Upper lobe of right lung (tissue), 1 donor: ENCODE measurements around the gene CFAP161. TPM values are rescaled to one million over a fixed set of nuclear protein-coding genes. Genes with fewer than 3 reads are reported as not detected.

Experiments
- ATAC-seq: fragments of 200-7000 bp; cut with Tn5 transposase; one replicate; pipeline ENCODE4 v1.9.1; 2020; ENCODE audit warnings: mild to moderate bottlenecking, moderate library complexity
- DNase-seq: peaks from one replicate; pipeline ENCODE4 v3.0.0-alpha.2; 2020
- H3K27ac ChIP-seq: fragments of 200-600 bp; one replicate; pipeline ENCODE4 v1.8.0; 2022
- H3K27me3 ChIP-seq: fragments of 200-600 bp; one replicate; pipeline ENCODE4 v1.8.0; 2022; ENCODE audit warnings: mild to moderate bottlenecking
- H3K36me3 ChIP-seq: fragments of 200-600 bp; one replicate; pipeline ENCODE4 v1.8.0; 2022
- H3K4me1 ChIP-seq: fragments of 200-600 bp; one replicate; pipeline ENCODE4 v1.8.0; 2022
- H3K4me3 ChIP-seq: fragments of 200-600 bp; one replicate; pipeline ENCODE4 v1.8.0; 2022; ENCODE audit warnings: mild to moderate bottlenecking
- H3K9me3 ChIP-seq: fragments of 200-600 bp; one replicate; pipeline ENCODE4 v1.8.0; 2022
- intact Hi-C: fragments of 100-400 bp; cut with DNase I; formaldehyde crosslinking; loops from one replicate; pipeline ENCODE4 v1.11.0; 2022
- total RNA-seq: library from RNA; stranded (reverse); fragmentation: NEBNext Ultra II Directional; extraction: Animal tissue kit (Norgen Biotek cat#: 25700); gene quantifications from one replicate; pipeline ENCODE4 v1.2.1, GENCODE V29; 2021
- TF ChIP-seq, protein P1 (sequence below): fragments of 200-600 bp; IDR thresholded peaks from one replicate; pipeline ENCODE4 v1.8.0; 2022; ENCODE audit warnings: antibody characterized with exemption
- donor health status: DM: no; HTN: yes; CAD: no; lungs with severe emphysema.

CFAP161 gene
- total RNA-seq, 1 donor from 2014 or later: 1.3 TPM

- no peak overlapping the region for H3K27ac ChIP-seq
- intact Hi-C loops: no loop called here
- no peak for DNase-seq
- TF ChIP-seq, protein P1, sequence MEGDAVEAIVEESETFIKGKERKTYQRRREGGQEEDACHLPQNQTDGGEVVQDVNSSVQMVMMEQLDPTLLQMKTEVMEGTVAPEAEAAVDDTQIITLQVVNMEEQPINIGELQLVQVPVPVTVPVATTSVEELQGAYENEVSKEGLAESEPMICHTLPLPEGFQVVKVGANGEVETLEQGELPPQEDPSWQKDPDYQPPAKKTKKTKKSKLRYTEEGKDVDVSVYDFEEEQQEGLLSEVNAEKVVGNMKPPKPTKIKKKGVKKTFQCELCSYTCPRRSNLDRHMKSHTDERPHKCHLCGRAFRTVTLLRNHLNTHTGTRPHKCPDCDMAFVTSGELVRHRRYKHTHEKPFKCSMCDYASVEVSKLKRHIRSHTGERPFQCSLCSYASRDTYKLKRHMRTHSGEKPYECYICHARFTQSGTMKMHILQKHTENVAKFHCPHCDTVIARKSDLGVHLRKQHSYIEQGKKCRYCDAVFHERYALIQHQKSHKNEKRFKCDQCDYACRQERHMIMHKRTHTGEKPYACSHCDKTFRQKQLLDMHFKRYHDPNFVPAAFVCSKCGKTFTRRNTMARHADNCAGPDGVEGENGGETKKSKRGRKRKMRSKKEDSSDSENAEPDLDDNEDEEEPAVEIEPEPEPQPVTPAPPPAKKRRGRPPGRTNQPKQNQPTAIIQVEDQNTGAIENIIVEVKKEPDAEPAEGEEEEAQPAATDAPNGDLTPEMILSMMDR: no peak
- H3K4me3 ChIP-seq: no peak overlapping the region
- H3K27me3 ChIP-seq: peaks cover 9% of the 10 kb centered on the region
- H3K9me3 ChIP-seq: no peaks in the 10 kb centered on the region
- no peak for ATAC-seq
- no peaks in the 10 kb centered on the region for H3K4me1 ChIP-seq
- no peaks in the 10 kb centered on the region for H3K36me3 ChIP-seq
These were observed 20.2 kb upstream of the CFAP161 start for GRCh38 chr15:81113861-81114291.

- Histone ChIP-seq H3K27me3 (peaks cover 20% of the 10 kb centered on the region), H3K36me3 (no peaks in the 10 kb centered on the region), H3K27ac (no peak overlapping the region), H3K9me3 (no peaks in the 10 kb centered on the region), H3K4me1 (no peaks in the 10 kb centered on the region), H3K4me3 (no peak overlapping the region)
- intact Hi-C loops: no loop called here
- no peak for DNase-seq
- TF ChIP-seq, protein P1: no peak
- peak; percentile 62 for ATAC-seq
These were observed 18.8 kb upstream of the CFAP161 start for GRCh38 chr15:81115054-81115939.

DNA sequence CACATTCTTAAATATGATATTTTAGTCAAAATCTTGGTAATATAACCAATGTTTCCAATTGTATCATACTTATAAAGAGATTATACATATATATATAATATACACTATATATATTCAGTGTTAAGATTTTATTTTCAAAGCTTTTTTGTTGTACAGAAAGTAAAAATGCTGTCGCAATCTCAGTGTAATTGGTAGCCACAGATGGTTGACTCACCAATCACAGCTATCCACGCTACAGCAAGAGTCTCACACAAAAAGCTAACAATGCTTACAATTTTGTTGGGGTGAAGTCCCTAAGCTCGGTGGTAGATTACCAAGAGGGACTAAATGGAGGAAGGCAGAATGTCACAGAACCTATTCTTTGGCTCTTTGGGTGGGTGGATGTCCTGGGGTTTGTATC, 16.9 kb upstream of the CFAP161 start:
- no peak overlapping the region for H3K4me3 ChIP-seq
- H3K27me3 ChIP-seq: peaks cover 22% of the 10 kb centered on the region
- H3K27ac ChIP-seq: no peak overlapping the region
- H3K9me3 ChIP-seq: no peaks in the 10 kb centered on the region
- ATAC-seq (no peak), DNase-seq (no peak)
- no peaks in the 10 kb centered on the region for H3K4me1 ChIP-seq
- no peaks in the 10 kb centered on the region for H3K36me3 ChIP-seq
- intact Hi-C loops: no loop called here
- TF ChIP-seq, protein P1: no peak

GRCh38 chr15:81117581-81117980, 16.5 kb upstream of the CFAP161 start:
- H3K9me3 ChIP-seq: no peaks in the 10 kb centered on the region
- no peak for ATAC-seq
- intact Hi-C loops: no loop called here

DNA sequence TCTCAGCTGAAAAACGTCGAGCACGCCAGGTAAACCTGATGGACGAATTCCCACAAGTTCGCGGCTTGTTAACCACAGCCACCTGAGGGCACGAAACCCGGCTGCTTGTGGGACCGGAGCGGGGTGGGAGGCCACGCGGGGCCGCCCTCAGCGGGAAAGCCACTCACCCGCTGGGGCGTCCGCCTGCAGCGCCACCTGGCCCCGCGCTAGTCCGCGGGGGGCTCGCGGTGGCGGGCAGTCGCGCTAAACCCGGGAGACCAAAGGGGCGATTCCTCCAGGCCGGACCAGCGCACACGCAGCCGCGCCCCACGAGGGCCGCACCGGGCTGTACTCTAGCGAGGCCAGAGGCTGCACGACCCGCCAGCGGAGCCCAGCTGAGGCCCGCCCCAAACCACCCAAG, 15.7 kb upstream of the CFAP161 start:
- H3K9me3 ChIP-seq: no peaks in the 10 kb centered on the region
- H3K4me1 ChIP-seq: no peaks in the 10 kb centered on the region
- DNase-seq (no peak), ATAC-seq (peak; percentile 9)
- no peaks in the 10 kb centered on the region for H3K36me3 ChIP-seq
- TF ChIP-seq, protein P1: no peak
- H3K27ac ChIP-seq: no peak overlapping the region
- H3K27me3 ChIP-seq: peaks cover 22% of the 10 kb centered on the region
- intact Hi-C loops: no loop called here
- H3K4me3 ChIP-seq: no peak overlapping the region

More at GRCh38 chr15:81117581-81117980, 16.5 kb upstream of the CFAP161 start:
- H3K4me3 ChIP-seq: no peak overlapping the region
- DNase-seq: no peak
- H3K4me1 ChIP-seq: no peaks in the 10 kb centered on the region
- H3K27me3 ChIP-seq: peaks cover 22% of the 10 kb centered on the region
- no peaks in the 10 kb centered on the region for H3K36me3 ChIP-seq
- H3K27ac ChIP-seq: no peak overlapping the region
- TF ChIP-seq, protein P1: no peak
